Neural progenitor cell (in vitro differentiated cells): ENCODE data around the gene GAMT.

Experiments used
- EZH2 ChIP-seq: fragments of 200-600 bp; sonication (generic); IDR thresholded peaks from 2 replicates; pipeline ENCODE4 v1.6.1; 2017; ENCODE audit warnings: antibody characterized with exemption, mild to moderate bottlenecking, moderate library complexity
- EZH2phosphoT487 ChIP-seq: fragments of 200-600 bp; sonication (generic); IDR thresholded peaks from 2 replicates; pipeline ENCODE4 v1.6.1; 2017; ENCODE audit warnings: antibody characterized with exemption
- TF ChIP-seq, protein P1 (sequence below): fragments of 200-600 bp; sonication (generic); IDR thresholded peaks from 2 replicates; pipeline ENCODE4 v1.5.1; 2017; ENCODE audit warnings: antibody characterized with exemption, mild to moderate bottlenecking

GRCh38 chr19:1432507-1432887, 31.2 kb upstream of the GAMT start:
- TF ChIP-seq, protein P1, sequence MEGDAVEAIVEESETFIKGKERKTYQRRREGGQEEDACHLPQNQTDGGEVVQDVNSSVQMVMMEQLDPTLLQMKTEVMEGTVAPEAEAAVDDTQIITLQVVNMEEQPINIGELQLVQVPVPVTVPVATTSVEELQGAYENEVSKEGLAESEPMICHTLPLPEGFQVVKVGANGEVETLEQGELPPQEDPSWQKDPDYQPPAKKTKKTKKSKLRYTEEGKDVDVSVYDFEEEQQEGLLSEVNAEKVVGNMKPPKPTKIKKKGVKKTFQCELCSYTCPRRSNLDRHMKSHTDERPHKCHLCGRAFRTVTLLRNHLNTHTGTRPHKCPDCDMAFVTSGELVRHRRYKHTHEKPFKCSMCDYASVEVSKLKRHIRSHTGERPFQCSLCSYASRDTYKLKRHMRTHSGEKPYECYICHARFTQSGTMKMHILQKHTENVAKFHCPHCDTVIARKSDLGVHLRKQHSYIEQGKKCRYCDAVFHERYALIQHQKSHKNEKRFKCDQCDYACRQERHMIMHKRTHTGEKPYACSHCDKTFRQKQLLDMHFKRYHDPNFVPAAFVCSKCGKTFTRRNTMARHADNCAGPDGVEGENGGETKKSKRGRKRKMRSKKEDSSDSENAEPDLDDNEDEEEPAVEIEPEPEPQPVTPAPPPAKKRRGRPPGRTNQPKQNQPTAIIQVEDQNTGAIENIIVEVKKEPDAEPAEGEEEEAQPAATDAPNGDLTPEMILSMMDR, result no peak
- TF ChIP-seq EZH2, result no peak
- no peak for TF ChIP-seq EZH2phosphoT487
